ENCODE results near the gene COX19. TPM values are rescaled to one million over a fixed set of nuclear protein-coding genes. Genes with fewer than 3 reads are reported as not detected.

The COX19 gene
- total and polyA plus RNA-seq, 2 of the 13 experiments (the other 11 are each of a cell fraction or from before 2014, with no cell fraction given): 11.5 to 21.7 TPM

- no peak for TF ChIP-seq HINFP (CRISPR knock-in tag; IDR thresholded peaks at IDR 0.05; ENCODE audit: low read depth)
- TF ChIP-seq NR3C1 (CRISPR knock-in tag; IDR thresholded peaks at IDR 0.05): no peak
- no peak for TF ChIP-seq WIZ (CRISPR knock-in tag; IDR thresholded peaks at IDR 0.05)
- TF ChIP-seq, protein P1, sequence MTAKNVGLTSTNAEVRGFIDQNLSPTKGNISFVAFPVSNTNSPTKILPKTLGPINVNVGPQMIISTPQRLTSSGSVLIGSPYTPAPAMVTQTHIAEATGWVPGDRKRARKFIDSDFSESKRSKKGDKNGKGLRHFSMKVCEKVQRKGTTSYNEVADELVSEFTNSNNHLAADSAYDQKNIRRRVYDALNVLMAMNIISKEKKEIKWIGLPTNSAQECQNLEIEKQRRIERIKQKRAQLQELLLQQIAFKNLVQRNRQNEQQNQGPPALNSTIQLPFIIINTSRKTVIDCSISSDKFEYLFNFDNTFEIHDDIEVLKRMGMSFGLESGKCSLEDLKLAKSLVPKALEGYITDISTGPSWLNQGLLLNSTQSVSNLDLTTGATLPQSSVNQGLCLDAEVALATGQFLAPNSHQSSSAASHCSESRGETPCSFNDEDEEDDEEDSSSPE (CRISPR knock-in tag; IDR thresholded peaks at IDR 0.05): no peak
- peak; percentile 57 for TF ChIP-seq AGO1 (IDR thresholded peaks at IDR 0.05; ENCODE audit: low read depth, low read length, poor library complexity, severe bottlenecking)
- TF ChIP-seq TBL1XR1 (IDR thresholded peaks at IDR 0.05; ENCODE audit: borderline replicate concordance, low read length, partially characterized antibody): no peak
- no peak for TF ChIP-seq MYNN (CRISPR knock-in tag; IDR thresholded peaks at IDR 0.05; ENCODE audit: low read depth)
- no peak for TF ChIP-seq TEAD2 (CRISPR knock-in tag; IDR thresholded peaks at IDR 0.05)
- no peak for TF ChIP-seq ZNF180 (CRISPR knock-in tag; IDR thresholded peaks at IDR 0.05; ENCODE audit: borderline replicate concordance, low read depth)
- TF ChIP-seq ZSCAN21 (CRISPR knock-in tag; IDR thresholded peaks at IDR 0.05; ENCODE audit: borderline replicate concordance): no peak
- no peak for TF ChIP-seq ZNF777 (CRISPR knock-in tag; IDR thresholded peaks at IDR 0.05)
- no peak for TF ChIP-seq ZNF225 (CRISPR knock-in tag; IDR thresholded peaks at IDR 0.05)
- TF ChIP-seq ZNF605 (CRISPR knock-in tag; IDR thresholded peaks at IDR 0.05): no peak
- TF ChIP-seq AGO2 (optimal IDR thresholded peaks at IDR 0.05; ENCODE audit: low read depth, low read length): peak; percentile 94
- TF ChIP-seq ZNF788 (CRISPR knock-in tag; IDR thresholded peaks at IDR 0.05; ENCODE audit: borderline replicate concordance): no peak
- no peak for TF ChIP-seq RFX5 (IDR thresholded peaks at IDR 0.05; ENCODE audit: low read depth, low read length)
- TF ChIP-seq POLR2AphosphoS5 (IDR thresholded peaks at IDR 0.05; ENCODE audit: low read depth, low read length): no peak
- no peak for TF ChIP-seq ZNF616 (CRISPR knock-in tag; IDR thresholded peaks at IDR 0.05; ENCODE audit: low read depth)
- 0 out of 2 replicates have a peak, but pooled peaks have one; percentile 12 for TF ChIP-seq MTF1 (CRISPR knock-in tag; IDR thresholded peaks at IDR 0.05)
- no peak for TF ChIP-seq ZNF256 (CRISPR knock-in tag; conservative IDR thresholded peaks at IDR 0.05)
- 0 out of 2 replicates have a peak, but pooled peaks have one; percentile 21 for TF ChIP-seq HDAC1 (CRISPR knock-in tag; IDR thresholded peaks at IDR 0.05)
- no peak for TF ChIP-seq CC2D1A (CRISPR knock-in tag; IDR thresholded peaks at IDR 0.05)
- TF ChIP-seq SP4 (CRISPR knock-in tag; IDR thresholded peaks at IDR 0.05): no peak
- TF ChIP-seq ZBTB38 (CRISPR knock-in tag; IDR thresholded peaks at IDR 0.05): peak; percentile 59; the same call in 1 of the 2 replicates
- no peak for TF ChIP-seq ZSCAN31 (CRISPR knock-in tag; IDR thresholded peaks at IDR 0.05; ENCODE audit: low read depth)
- no peak for TF ChIP-seq ZNF124 (CRISPR knock-in tag; IDR thresholded peaks at IDR 0.05)
- TF ChIP-seq ZNF766 (CRISPR knock-in tag; IDR thresholded peaks at IDR 0.05; ENCODE audit: borderline replicate concordance): no peak
- no peak for TF ChIP-seq ZNF550 (CRISPR knock-in tag; IDR thresholded peaks at IDR 0.05; ENCODE audit: borderline replicate concordance)
- TF ChIP-seq EEA1 (CRISPR knock-in tag; IDR thresholded peaks at IDR 0.05; ENCODE audit: borderline replicate concordance): no peak
- no peak for TF ChIP-seq LBX2 (CRISPR knock-in tag; IDR thresholded peaks at IDR 0.05; ENCODE audit: borderline replicate concordance)
- no peak for TF ChIP-seq NFKBIZ (CRISPR knock-in tag; IDR thresholded peaks at IDR 0.05)
Observed at GRCh38 chr7:927031-927671, 48.2 kb downstream of the COX19 start (continued).
